NCI-H2171 (cell line): ENCODE data around the gene CAPN12.
A peak's percentile ranks its signal among the peaks of the same experiment; 100 is the strongest.
"Not testable (repeated sequence)": the region's sequence is repeated elsewhere in the genome, so short reads cannot be mapped to it uniquely, and the experiment has no call there.

Experiments
- DNase-seq: peaks from one replicate; lab custom pipeline; 2025; lab: John Stamatoyannopoulos, UW

Gene CAPN12, protein sequence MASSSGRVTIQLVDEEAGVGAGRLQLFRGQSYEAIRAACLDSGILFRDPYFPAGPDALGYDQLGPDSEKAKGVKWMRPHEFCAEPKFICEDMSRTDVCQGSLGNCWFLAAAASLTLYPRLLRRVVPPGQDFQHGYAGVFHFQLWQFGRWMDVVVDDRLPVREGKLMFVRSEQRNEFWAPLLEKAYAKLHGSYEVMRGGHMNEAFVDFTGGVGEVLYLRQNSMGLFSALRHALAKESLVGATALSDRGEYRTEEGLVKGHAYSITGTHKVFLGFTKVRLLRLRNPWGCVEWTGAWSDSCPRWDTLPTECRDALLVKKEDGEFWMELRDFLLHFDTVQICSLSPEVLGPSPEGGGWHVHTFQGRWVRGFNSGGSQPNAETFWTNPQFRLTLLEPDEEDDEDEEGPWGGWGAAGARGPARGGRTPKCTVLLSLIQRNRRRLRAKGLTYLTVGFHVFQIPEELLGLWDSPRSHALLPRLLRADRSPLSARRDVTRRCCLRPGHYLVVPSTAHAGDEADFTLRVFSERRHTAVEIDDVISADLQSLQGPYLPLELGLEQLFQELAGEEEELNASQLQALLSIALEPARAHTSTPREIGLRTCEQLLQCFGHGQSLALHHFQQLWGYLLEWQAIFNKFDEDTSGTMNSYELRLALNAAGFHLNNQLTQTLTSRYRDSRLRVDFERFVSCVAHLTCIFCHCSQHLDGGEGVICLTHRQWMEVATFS

DNA sequence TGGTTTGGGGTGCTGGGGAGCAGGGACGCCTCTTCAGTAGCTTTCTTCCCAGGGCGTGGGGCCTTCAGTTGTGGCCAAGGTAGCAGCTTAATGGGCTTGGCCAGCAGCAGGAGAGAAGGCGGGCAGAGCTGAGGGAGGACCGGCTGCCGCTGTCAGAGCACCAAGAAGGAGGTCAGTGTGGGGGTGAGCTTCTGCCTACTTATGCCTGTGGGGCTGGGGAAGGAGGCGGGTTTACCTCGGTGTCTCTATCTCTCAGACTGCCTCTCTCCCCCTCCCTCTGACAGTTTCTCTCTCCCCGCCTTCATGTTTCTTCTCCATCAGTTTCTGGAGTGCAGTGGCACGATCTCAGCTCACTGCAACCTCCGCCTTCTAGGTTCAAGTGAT is at the start of gene CAPN12:
CAPN12 (minus strand) TSS at position 177 of the 384 bp plus-strand sequence. CDS start 309 bp downstream, outside the sequence.
- no peak for DNase-seq

DNA sequence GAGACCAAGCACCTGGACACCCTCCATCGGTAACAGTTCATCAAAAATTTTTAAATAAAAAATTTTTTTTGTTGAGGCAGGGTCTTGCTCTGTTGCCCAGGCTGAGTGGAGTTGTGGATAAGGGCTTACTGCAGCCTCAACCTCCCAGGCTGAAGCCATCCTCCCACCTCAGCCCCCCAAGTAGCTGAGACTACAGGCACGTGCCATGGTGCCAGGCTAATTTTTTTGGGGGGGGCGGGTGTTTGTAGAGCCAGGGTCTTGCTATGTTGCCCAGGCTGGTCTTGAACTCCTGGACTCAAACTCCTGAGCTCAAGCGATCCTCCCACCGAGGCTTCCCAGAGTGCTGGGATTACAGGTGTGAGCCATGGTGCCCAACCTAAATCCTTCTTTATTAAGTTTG is 49.4 kb upstream of the CAPN12 start:
- DNase-seq, result no peak

DNA sequence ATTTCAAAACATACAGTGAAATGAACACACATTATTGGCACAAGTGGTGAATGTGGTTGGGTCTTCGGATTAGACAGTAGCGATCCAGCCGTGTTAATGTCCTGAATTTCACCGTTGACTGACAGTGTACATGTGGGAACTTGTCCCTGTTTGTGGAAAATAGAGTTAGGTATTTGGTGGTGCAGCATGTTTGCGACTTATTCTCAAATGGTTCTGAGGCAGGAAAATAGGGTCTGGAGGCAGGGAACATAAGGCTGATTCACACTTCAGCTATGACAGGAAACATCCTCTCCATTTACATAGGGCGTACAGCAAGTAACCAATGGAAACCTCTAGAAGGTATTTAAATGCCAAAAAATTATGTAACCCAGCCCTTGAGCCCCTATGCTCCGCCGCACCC is 48.9 kb upstream of the CAPN12 start:
- DNase-seq, result peak; percentile 64

DNA sequence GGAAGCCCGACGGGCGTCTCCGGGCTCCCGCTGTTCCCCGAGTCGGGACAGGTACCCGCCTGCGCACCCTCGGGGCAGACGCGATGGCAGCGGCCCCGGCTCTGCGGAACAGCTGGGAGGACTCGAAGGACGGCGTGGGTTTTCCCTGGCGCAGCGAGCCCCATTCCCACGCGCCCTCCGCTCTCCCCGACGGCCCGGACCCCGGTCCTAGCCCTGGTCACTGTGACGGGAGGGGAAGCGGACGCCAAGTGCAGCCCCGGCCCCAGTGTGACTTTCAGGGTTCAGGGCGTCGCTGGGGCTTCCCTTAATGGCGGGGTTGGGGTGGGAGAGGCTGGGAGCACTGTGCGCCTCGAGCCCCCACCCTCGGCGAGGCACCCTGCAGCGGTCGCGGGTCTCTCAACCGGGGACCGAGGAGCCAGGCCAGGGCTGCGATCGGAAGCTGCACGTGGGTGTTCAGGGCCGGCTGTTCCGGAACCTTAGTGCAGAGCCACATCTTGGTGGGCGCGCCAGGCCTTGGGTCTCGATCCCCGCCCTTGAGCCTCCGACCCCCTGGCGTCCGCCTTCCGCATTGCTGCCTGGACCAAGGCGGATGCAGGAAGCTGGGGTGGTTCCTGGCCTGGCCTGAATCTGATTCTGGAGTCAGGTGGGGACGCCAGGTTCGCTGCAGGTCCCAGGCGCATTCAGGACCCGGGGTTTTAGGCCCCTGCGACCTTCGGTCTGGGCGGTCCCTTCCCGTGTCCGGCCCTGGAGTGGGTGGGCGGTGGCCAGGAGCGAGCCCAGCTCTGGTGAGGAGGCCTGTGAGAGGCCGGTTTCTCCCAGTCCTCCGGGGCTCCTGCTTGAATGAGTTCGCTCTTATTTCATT is 48.2 kb upstream of the CAPN12 start:
- DNase-seq, result no peak

DNA sequence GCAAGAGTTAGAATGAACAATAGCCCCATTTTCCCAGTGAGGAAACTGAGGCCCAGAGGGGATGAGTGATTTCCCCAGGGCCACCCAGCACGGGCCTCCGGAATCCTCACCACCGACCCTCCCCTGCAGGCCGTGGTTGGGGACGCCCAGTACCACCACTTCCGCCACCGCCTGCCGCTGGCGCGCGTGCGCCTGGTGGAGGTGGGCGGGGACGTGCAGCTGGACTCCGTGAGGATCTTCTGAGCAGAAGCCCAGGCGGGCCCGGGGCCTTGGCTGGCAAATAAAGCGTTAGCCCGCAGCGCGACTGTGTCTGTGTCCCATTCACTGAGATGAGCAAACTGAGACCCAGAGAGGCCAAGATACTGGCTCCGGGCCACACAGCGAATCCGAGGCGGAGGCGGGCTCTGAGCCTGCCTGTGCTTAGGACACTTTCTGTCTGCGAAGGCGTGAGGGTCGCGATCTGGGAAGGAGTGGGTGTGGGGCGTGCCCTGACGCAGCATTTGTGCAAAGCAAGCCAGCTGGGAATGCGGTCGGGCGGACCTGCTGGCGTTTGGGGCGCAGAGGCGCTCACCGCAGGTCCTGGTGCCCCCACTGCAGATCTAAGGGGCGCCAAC is 47.3 kb upstream of the CAPN12 start:
- DNase-seq, result not testable (repeated sequence)

DNA sequence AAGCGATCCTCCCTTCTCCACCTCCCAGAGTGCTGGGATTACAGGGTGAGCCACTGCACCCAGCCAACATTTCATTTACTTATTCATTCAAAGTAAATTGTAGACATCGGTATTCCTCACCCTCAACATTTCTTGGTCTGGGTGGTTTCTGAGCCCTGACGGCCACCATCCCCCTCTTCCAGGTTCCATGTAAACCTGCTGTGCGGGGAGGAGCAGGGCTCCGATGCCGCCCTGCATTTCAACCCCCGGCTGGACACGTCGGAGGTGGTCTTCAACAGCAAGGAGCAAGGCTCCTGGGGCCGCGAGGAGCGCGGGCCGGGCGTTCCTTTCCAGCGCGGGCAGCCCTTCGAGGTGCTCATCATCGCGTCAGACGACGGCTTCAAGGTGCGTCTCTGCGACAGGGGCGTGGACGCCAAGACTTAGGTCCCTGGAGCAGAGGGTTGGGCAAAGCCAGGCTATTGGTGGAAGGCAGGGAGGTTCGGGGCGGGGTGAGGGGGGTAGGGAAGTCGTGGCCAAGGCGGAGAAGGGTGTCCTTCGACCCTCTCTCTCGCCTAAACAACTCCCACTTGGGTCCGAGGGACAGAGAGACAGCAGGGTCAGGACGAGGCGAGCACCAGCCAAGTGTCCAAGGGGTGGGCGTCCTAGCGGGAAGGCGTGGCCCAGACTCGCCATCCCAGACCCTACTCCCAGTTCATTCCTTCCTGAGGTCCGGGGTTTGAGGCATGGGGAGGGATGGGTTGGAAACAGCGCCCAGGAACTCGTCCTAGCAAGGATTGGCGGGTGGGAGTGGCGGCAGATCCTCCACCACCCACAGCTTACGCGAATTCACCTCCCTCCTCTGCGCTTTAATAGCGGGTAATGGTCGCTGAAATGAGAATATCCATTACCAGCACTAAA is 46.5 kb upstream of the CAPN12 start:
- not testable (repeated sequence) for DNase-seq

DNA sequence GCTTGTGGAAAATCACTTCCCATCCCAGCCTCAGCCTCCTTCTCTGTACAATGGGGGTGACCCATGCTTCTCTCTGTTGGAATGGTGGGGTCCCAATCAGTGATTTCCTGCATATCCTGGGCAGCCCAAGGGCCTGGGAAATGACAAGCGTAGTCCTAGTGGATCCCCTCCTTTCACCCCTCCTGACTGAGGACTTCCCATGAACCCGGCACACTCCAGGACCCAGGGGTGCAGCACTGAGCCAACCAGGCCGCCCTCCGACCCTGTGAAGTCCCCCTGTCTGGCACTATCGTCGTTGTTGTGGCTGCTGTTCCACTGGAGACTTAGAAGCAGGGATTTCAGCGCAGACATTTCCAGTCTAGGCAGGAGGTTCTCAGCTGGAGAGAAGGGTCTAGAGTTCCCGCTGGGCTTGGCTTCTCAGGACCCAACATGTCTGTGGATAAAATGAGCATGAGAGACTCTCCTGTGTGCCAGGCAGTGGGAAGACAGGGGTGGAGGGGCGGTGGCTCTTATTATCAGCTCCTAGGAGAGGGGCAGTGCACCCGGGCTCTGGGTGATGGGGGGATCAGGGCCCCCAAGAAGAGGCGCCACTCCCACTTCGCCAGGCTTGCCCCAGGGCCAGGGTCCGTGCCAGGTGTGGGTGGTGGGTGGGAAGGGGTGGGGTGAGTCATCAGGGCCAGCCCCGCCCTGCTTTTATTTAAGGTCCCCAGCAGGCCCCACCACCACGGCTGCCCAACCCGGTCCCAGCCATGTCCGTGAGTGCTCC is 44.4 kb upstream of the CAPN12 start, which contains the start of gene LGALS7B:
LGALS7B (plus strand) TSS at position 723 of the 766 bp plus-strand sequence; CDS start at position 750, 27 bp downstream.
- no peak for DNase-seq

DNA sequence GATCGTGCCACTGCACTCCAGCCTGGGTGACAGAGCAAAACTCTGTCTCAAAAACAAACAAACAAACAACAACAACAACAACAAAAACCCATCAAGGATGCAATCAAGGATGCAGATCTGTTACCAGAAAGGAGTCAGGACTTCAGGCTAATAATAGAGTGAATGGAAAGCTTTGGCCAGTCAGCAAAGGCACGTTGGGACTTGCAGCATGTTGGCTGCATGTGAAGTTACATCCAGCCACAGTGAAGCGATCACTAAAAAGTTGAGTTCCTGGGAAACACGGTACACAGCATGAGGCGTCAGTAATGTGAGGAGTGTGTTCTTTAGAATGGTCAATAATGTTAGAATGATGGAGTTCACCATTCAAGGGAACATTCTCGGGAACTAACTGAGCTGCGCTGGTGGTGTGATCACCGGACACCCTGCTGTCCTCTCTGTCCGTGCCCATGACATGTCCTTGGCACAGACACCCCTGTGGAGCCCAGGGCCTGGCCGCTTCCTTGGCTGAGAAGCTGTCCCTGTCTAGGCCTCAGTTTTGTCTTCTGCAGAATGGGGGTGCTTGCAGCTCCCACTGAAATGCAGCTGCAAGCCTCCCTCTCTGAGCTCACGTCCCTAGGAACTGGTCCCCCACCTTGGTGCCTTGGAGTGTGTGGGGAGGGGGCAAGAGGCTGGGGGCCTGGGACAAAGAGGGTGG is 42.4 kb upstream of the CAPN12 start:
- no peak for DNase-seq

DNA sequence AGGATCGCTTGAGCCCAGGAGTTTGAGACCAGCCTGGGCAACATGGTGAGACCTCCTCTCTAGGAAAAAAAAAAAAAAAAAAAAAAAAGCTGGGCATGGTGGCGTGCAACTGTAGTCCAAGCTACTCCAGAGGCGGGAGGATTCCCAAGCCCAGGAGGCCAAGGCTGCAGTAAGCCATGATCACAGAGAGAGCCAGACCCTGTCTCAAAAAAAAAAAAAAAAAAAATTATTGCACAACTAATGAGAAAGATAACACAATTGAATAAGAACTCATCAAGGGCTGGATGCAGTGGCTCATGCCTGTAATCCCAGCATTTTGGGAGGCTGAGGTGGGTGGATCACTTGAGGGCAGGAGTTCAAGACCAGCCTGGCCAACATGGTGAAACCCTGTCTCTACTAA is 41.8 kb upstream of the CAPN12 start:
- not testable (repeated sequence) for DNase-seq

DNA sequence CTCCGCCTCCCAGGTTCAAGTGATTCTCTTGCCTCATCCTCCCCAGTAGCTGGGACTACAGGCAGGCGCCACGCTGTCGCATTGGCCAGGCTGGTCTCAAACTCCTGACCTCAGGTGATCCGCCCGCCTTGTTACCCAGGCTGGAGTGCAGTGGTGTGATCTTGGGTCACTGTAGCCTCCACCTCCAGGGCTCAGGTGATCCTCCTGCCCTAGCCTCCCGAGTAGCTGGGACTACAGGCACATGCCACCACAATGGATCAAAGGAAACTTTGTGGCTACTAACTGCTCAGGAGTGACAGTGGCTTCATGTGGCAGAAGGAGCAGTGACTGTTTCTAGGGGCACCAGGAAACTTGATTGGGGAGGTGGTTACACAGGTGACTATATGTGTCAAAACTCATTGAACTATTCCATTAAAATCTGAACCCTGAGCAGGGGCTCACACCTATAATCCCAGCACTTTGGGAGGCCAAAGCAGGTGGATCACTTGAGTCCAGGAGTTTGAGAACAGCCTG is 41.0 kb upstream of the CAPN12 start:
- no peak for DNase-seq

DNA sequence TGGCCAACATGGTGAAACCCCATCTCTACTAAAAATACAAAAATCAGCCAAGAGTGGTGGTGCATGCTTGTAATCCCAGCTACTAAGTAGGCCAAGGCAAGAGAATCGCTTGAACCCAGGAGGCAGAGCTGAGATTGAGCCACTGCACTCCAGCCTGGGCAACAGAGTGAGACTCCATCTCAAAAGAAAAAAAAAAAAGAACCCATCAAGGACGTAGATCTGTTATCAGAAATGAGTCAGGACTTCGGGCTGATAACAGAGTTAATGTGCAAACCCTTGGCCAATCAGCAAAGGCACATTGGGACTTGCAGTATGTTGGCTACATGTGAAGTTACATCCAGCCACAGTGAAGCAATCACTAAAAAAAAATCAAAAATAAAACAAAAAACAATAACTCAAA is 40.0 kb upstream of the CAPN12 start:
- DNase-seq, result no peak

DNA sequence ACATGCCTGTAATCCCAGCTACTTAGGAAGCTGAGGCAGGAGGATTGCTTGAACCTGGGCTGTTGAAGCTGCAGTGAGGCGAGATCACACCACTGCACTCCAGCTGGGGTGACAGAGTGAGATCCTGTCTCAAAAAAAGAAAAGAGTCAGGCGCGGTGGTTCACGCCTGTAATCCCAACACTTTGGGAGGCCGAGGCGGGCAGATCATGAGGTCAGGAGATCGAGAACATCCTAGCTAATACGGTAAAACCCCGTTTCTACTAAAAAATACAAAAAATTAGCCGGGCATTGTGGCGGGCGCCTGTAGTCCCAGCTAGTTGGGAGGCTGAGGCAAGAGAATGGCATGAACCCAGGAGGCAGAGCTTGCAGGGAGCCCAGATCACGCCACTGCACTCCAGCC is 37.9 kb upstream of the CAPN12 start:
- DNase-seq, result not testable (repeated sequence)

DNA sequence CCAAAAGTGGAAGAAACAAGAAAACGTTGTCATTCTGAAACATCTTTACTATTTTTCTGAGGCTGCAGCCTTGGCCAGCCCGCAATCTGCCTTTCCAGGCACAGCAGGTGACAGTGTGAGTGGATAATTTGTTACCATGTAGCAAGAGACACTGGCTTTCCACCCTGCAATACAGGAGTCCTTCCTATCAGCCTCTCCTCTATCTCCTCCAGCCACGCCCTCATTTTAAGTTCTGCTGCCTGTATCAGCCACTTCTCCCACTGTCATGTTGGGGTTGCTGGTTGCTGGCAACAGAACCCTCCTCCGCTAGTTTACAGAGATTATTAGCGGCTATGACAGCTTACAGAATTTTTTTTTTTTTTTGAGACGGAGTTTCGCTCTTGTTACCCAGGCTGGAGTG is 36.8 kb upstream of the CAPN12 start:
- DNase-seq, result no peak

DNA sequence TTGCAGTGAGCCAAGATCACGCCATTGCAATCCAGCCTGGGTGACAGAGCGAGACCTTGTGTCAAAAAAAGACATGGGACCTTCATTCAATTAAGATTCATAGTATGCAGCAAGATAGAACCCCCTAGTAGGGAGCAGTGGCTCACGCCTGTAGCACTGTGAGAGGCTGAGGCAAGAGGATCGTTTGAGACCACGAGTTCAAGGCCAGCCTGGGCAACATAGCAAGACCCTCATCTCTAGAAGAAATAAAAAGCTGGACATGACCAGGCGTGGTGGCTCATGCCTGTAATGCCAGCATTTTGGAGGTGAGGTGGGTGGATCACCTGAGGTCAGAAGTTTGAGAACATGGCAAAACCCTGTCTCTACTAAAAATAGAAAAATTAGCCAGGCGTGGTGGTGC is 36.2 kb upstream of the CAPN12 start:
- no peak for DNase-seq

DNA sequence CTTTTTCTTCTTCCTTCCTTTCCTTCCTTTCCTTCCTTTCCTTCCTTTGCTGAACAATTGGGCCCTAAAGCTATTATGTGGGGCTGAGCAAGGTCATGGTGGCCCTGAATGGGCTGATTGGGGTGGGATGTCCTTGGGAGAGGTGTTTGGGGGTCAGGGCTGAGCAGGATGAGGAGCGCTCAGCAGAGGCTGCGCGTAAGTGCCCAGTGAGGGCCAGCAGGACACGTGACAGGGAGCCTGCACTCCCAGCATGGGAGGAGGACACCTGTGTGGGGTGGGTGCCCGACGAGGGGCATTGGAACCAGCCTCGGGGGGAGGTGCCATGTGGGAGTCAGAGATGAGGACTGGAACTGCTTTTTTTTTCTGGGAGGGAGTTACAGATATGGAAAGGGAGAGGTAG is 34.5 kb upstream of the CAPN12 start:
- DNase-seq, result no peak

DNA sequence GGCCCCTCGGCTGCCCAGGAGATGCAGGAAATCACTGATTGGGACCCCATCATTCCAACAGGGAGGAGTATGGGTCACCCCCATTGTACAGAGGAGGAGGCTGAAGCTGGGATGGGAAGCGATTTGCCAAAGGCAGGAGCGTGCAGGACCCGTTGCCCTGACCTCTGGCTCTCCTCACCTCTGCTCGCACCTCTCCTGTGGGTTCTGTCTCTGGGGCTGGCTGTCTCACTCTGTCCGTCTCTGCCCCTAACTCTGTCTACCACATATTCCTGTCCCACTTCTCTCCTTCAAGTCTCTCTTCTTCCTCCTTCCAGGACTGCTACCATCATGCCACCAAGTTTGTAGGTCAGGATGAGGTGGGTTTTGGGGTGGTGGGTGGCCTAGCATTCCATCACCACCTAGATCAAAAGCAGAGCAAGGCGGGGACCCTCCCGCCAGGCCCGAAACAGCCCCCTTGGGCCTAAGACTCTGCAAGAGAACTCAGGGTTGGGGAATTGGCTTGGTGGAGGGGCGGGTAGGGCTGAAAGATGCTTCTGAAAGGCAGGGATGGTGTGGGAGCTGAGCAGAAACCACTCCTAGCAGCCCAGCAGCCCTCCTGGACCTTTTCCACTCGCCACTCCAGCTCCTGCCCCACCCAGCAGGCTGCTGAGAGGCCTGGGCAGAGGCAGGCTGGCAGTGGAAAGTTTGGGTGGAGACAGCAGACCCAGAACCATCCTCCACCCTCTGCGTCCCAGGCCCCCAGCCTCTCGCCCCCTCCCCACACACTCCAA is 30.1 kb upstream of the CAPN12 start:
- DNase-seq, result no peak

DNA sequence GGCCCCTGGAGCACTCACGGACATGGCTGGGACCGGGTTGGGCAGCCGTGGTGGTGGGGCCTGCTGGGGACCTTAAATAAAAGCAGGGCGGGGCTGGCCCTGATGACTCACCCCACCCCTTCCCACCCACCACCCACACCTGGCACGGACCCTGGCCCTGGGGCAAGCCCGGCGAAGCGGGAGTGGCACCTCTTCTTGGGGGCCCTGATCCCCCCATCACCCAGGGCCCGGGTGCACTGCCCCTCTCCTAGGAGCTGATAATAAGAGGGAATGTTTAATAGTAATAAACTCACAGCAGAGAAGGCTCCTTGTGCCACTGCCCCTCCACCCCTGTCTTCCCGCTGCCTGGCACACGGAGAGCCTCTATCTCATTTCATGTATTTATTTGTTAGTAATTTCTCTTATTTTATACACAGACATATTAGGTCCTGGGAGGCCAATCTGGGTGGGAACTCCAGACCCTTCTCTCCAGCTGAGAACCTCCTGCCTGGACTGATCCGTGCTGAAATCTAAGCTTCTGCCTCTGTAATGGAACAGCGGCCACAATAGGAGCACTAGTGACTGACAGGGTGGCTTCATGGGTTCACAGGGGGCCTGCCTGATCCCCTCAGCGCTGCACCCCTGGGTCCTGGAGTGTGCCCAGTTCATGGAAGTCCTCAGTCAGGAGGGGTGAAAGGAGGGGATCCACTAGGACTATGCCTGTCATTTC is 29.3 kb upstream of the CAPN12 start, which contains the start of gene LGALS7:
LGALS7 (minus strand) TSS at position 49 of the 709 bp plus-strand sequence; CDS start at position 24, 25 bp downstream.
- peak; percentile 11 for DNase-seq

DNA sequence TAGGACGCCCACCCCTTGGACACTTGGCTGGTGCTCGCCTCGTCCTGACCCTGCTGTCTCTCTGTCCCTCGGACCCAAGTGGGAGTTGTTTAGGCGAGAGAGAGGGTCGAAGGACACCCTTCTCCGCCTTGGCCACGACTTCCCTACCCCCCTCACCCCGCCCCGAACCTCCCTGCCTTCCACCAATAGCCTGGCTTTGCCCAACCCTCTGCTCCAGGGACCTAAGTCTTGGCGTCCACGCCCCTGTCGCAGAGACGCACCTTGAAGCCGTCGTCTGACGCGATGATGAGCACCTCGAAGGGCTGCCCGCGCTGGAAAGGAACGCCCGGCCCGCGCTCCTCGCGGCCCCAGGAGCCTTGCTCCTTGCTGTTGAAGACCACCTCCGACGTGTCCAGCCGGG is 27.3 kb upstream of the CAPN12 start:
- not testable (repeated sequence) for DNase-seq
